HepG2 (cell line): ENCODE data around the gene HELZ. TPM values are rescaled to one million over a fixed set of nuclear protein-coding genes. Genes with fewer than 3 reads are reported as not detected.

Experiments used
- CHCHD3 ChIP-seq: sonication (generic); formaldehyde crosslinking; IDR thresholded peaks from 2 replicates; pipeline ENCODE4 v1.8.0; 2022; ENCODE audit warnings: mild to moderate bottlenecking, missing genetic modification reagents, moderate library complexity
- FOXK1 ChIP-seq: sonication (generic); formaldehyde crosslinking; IDR thresholded peaks from 2 replicates; pipeline ENCODE4 v1.4.0; 2020; ENCODE audit warnings: low read depth, missing genetic modification reagents, borderline replicate concordance
- MEIS2 ChIP-seq: sonication (generic); formaldehyde crosslinking; IDR thresholded peaks from 2 replicates; pipeline ENCODE4 v1.9.0; 2021; ENCODE audit warnings: mild to moderate bottlenecking, missing genetic modification reagents
- NFATC3 ChIP-seq: sonication (generic); formaldehyde crosslinking; IDR thresholded peaks from 2 replicates; pipeline ENCODE4 v1.5.1; 2020; ENCODE audit warnings: mild to moderate bottlenecking, missing genetic modification reagents
- PBX3 ChIP-seq: sonication (generic); formaldehyde crosslinking; IDR thresholded peaks from 2 replicates; pipeline ENCODE4 v1.8.1; 2023; ENCODE audit warnings: missing genetic modification reagents, inconsistent platforms, borderline replicate concordance
- RBAK ChIP-seq: sonication (generic); formaldehyde crosslinking; IDR thresholded peaks from 2 replicates; pipeline ENCODE4 v1.5.1; 2020; ENCODE audit warnings: mild to moderate bottlenecking, missing genetic modification reagents
- RORA ChIP-seq: sonication (generic); formaldehyde crosslinking; IDR thresholded peaks from 2 replicates; pipeline ENCODE4 v1.5.0; 2020; ENCODE audit warnings: mild to moderate bottlenecking, missing genetic modification reagents, moderate library complexity
- STAT5B ChIP-seq: sonication (generic); formaldehyde crosslinking; IDR thresholded peaks from 2 replicates; pipeline ENCODE4 v1.4.0; 2020; ENCODE audit warnings: missing genetic modification reagents
- TBL1XR1 ChIP-seq: fragments of 150-350 bp; IDR thresholded peaks from 2 replicates; pipeline ENCODE4 v1.6.1; 2014; ENCODE audit warnings: borderline replicate concordance, low read length; ENCODE audit not compliant: partially characterized antibody
- TBX3 ChIP-seq: fragments of 450-650 bp; IDR thresholded peaks from 2 replicates; pipeline ENCODE4 v1.6.1; 2017; ENCODE audit warnings: antibody characterized with exemption, mild to moderate bottlenecking, inconsistent platforms, borderline replicate concordance
- THYN1 ChIP-seq: sonication (generic); formaldehyde crosslinking; IDR thresholded peaks from 2 replicates; pipeline ENCODE4 v1.8.1; 2023; ENCODE audit warnings: low read depth, mild to moderate bottlenecking, moderate library complexity, missing genetic modification reagents, borderline replicate concordance
- TRAFD1 ChIP-seq: sonication (generic); formaldehyde crosslinking; IDR thresholded peaks from 2 replicates; pipeline ENCODE4 v1.5.1; 2020; ENCODE audit warnings: missing genetic modification reagents, mild to moderate bottlenecking, borderline replicate concordance
- ZFYVE20 ChIP-seq: sonication (generic); formaldehyde crosslinking; IDR thresholded peaks from 2 replicates; pipeline ENCODE4 v1.8.0; 2023; ENCODE audit warnings: low read depth, mild to moderate bottlenecking, moderate library complexity, missing genetic modification reagents, borderline replicate concordance
- ZNF260 ChIP-seq: sonication (generic); formaldehyde crosslinking; IDR thresholded peaks from 2 replicates; pipeline ENCODE4 v1.4.0; 2020; ENCODE audit warnings: missing genetic modification reagents, low read depth, mild to moderate bottlenecking, borderline replicate concordance
- ZNF335 ChIP-seq: sonication (generic); formaldehyde crosslinking; IDR thresholded peaks from 2 replicates; pipeline ENCODE4 v1.4.0; 2020; ENCODE audit warnings: missing genetic modification reagents
- ZNF564 ChIP-seq: sonication (generic); formaldehyde crosslinking; IDR thresholded peaks from 2 replicates; pipeline ENCODE4 v1.8.1; 2023; ENCODE audit warnings: mild to moderate bottlenecking, missing genetic modification reagents
- ZNF616 ChIP-seq: sonication (generic); formaldehyde crosslinking; IDR thresholded peaks from 2 replicates; pipeline ENCODE4 v1.5.0; 2020; ENCODE audit warnings: low read depth, mild to moderate bottlenecking, missing genetic modification reagents
- polyA plus RNA-seq, 8 experiments: library from polyadenylated mRNA; depleted of rRNA in 3 of 8; stranded (reverse) in 7 of 8; unstranded in 1 of 8; fragments of >200 nt; fragmentation: Illumina TruSeq in 4 of 8; extraction: Trizol in 4 of 8; gene quantifications; 2 replicates each; pipeline versions ENCODE4 v1.2.1 to v1.2.3, GENCODE V29; 2011 to 2016; ENCODE audit warnings: low read depth in 4 of 8, missing spikeins in 1 of 8, mixed read lengths in 1 of 8; ENCODE audit not compliant: insufficient read depth in 1 of 8
- total RNA-seq, 5 experiments: library from RNA; depleted of rRNA; stranded (reverse); fragments of >200 nt; fragmentation: Illumina TruSeq; extraction: Trizol; gene quantifications; 2 replicates each; pipeline ENCODE4 v1.2.3, GENCODE V29; 2016; ENCODE audit warnings: low read depth in 1 of 5
- TF ChIP-seq, protein P1 (sequence below): sonication (generic); formaldehyde crosslinking; IDR thresholded peaks from 2 replicates; pipeline ENCODE4 v1.4.0; 2020; ENCODE audit warnings: mild to moderate bottlenecking, low read depth, missing genetic modification reagents
- TF ChIP-seq, protein P2 (sequence below): sonication (generic); formaldehyde crosslinking; IDR thresholded peaks from 2 replicates; pipeline ENCODE4 v1.4.0; 2020; ENCODE audit warnings: missing genetic modification reagents, borderline replicate concordance
- TF ChIP-seq, protein P3 (sequence below): IDR thresholded peaks from 2 replicates; pipeline ENCODE4 v1.6.1; 2016; ENCODE audit warnings: mild to moderate bottlenecking

Gene HELZ
- total and polyA plus RNA-seq, 2 of the 13 experiments (the other 11 are each of a cell fraction or from before 2014, with no cell fraction given), result 35.3 to 52.4 TPM

GRCh38 chr17:67245073-67245693, at the start of gene HELZ (continued):
- TF ChIP-seq ZFYVE20 (CRISPR knock-in tag) (no peak), FOXK1 (CRISPR knock-in tag) (no peak), RBAK (CRISPR knock-in tag) (no peak), STAT5B (CRISPR knock-in tag) (no peak), ZNF616 (CRISPR knock-in tag) (0 out of 2 replicates have a peak, but pooled peaks have one; percentile 19), ZNF564 (CRISPR knock-in tag) (no peak), CHCHD3 (CRISPR knock-in tag) (no peak; the same call in 1 of the 2 replicates), TRAFD1 (no peak), MEIS2 (peak; percentile 9; the same call in 1 of the 2 replicates), TBL1XR1 (peak; percentile 24), ZNF335 (CRISPR knock-in tag) (no peak), NFATC3 (CRISPR knock-in tag) (peak; percentile 76; the same call in 1 of the 2 replicates), RORA (no peak), ZNF260 (CRISPR knock-in tag) (no peak), TBX3 (0 out of 2 replicates have a peak, but pooled peaks have one; percentile 10), PBX3 (CRISPR knock-in tag) (no peak), THYN1 (CRISPR knock-in tag) (no peak)
- TF ChIP-seq, protein P1, sequence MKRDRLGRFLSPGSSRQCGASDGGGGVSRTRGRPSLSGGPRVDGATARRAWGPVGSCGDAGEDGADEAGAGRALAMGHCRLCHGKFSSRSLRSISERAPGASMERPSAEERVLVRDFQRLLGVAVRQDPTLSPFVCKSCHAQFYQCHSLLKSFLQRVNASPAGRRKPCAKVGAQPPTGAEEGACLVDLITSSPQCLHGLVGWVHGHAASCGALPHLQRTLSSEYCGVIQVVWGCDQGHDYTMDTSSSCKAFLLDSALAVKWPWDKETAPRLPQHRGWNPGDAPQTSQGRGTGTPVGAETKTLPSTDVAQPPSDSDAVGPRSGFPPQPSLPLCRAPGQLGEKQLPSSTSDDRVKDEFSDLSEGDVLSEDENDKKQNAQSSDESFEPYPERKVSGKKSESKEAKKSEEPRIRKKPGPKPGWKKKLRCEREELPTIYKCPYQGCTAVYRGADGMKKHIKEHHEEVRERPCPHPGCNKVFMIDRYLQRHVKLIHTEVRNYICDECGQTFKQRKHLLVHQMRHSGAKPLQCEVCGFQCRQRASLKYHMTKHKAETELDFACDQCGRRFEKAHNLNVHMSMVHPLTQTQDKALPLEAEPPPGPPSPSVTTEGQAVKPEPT (CRISPR knock-in tag), result no peak
- TF ChIP-seq, protein P2, sequence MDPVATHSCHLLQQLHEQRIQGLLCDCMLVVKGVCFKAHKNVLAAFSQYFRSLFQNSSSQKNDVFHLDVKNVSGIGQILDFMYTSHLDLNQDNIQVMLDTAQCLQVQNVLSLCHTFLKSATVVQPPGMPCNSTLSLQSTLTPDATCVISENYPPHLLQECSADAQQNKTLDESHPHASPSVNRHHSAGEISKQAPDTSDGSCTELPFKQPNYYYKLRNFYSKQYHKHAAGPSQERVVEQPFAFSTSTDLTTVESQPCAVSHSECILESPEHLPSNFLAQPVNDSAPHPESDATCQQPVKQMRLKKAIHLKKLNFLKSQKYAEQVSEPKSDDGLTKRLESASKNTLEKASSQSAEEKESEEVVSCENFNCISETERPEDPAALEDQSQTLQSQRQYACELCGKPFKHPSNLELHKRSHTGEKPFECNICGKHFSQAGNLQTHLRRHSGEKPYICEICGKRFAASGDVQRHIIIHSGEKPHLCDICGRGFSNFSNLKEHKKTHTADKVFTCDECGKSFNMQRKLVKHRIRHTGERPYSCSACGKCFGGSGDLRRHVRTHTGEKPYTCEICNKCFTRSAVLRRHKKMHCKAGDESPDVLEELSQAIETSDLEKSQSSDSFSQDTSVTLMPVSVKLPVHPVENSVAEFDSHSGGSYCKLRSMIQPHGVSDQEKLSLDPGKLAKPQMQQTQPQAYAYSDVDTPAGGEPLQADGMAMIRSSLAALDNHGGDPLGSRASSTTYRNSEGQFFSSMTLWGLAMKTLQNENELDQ, result no peak
- TF ChIP-seq, protein P3, sequence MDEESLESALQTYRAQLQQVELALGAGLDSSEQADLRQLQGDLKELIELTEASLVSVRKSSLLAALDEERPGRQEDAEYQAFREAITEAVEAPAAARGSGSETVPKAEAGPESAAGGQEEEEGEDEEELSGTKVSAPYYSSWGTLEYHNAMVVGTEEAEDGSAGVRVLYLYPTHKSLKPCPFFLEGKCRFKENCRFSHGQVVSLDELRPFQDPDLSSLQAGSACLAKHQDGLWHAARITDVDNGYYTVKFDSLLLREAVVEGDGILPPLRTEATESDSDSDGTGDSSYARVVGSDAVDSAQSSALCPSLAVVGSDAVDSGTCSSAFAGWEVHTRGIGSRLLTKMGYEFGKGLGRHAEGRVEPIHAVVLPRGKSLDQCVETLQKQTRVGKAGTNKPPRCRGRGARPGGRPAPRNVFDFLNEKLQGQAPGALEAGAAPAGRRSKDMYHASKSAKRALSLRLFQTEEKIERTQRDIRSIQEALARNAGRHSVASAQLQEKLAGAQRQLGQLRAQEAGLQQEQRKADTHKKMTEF (CRISPR knock-in tag), result peak; percentile 69
